ENCODE data around the gene MRPL48. TPM values are rescaled to one million over a fixed set of nuclear protein-coding genes. Genes with fewer than 3 reads are reported as not detected.

Gene MRPL48
- total RNA-seq, 2 donors from 2014 or later: 44.4 to 49.8 TPM

GRCh38 chr11:73755670-73756069, 32.0 kb upstream of the MRPL48 start:
- intact Hi-C loops (cut with DNase I): no loop called here
- no peaks in the 10 kb centered on the region for H3K9me3 ChIP-seq
- H3K27ac ChIP-seq: no peak overlapping the region
- no peak for DNase-seq
- H3K27me3 ChIP-seq: no peaks in the 10 kb centered on the region
- peaks cover 14% of the 10 kb centered on the region for H3K4me1 ChIP-seq
- H3K4me3 ChIP-seq: no peak overlapping the region
- TF ChIP-seq, protein P1, sequence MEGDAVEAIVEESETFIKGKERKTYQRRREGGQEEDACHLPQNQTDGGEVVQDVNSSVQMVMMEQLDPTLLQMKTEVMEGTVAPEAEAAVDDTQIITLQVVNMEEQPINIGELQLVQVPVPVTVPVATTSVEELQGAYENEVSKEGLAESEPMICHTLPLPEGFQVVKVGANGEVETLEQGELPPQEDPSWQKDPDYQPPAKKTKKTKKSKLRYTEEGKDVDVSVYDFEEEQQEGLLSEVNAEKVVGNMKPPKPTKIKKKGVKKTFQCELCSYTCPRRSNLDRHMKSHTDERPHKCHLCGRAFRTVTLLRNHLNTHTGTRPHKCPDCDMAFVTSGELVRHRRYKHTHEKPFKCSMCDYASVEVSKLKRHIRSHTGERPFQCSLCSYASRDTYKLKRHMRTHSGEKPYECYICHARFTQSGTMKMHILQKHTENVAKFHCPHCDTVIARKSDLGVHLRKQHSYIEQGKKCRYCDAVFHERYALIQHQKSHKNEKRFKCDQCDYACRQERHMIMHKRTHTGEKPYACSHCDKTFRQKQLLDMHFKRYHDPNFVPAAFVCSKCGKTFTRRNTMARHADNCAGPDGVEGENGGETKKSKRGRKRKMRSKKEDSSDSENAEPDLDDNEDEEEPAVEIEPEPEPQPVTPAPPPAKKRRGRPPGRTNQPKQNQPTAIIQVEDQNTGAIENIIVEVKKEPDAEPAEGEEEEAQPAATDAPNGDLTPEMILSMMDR (IDR thresholded peaks at IDR 0.05): no peak
- H3K9ac ChIP-seq (ENCODE audit: low read depth in 2 of 2, low read length in 2 of 2): no peak overlapping the region
- H3K36me3 ChIP-seq: no peaks in the 10 kb centered on the region

DNA sequence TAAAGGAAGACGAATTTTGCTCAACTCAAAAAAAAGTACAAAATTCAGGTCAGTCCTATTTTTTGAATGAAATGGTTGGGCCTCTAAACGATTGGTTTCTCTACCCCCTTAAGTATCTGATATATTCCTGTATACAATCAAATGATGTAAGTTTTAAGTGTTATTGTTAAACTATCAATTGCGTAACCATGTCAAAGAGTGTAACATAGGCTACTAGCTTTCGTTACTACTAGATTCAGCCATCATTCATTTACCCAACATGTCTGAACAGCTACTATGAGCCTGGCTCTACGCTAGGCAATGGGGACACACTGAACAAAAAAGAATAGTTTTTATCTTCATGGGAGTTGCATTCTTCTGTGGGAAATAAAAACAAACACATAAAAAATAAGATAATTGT, 30.1 kb upstream of the MRPL48 start:
- Histone ChIP-seq H3K27me3 (no peaks in the 10 kb centered on the region), H3K9me3 (no peaks in the 10 kb centered on the region), H3K36me3 (no peaks in the 10 kb centered on the region), H3K4me1 (peaks cover 14% of the 10 kb centered on the region), H3K9ac (ENCODE audit: low read depth in 2 of 2, low read length in 2 of 2) (no peak overlapping the region), H3K4me3 (no peak overlapping the region), H3K27ac (no peak overlapping the region)
- TF ChIP-seq, protein P1 (IDR thresholded peaks at IDR 0.05): no peak
- intact Hi-C loops (cut with DNase I): no loop called here
- no peak for DNase-seq

DNA sequence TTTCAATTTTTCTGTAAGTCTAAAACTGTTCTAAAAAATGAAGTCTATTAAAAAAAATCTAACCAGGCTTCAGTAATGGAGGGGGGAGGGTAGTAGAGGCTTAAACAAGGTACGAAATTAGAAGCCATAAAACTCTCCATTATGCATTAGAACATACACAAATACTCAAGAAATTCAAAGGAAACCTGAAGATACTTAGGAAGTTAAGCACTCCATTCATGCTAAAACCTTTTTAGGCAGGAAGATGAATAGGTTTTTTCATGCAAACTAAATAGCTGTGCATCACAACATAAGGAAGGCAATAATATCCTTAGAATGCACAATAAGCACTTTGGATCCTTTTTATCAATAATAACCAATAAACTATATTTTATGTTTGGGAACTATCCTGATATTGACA, 29.2 kb upstream of the MRPL48 start:
- TF ChIP-seq, protein P1 (IDR thresholded peaks at IDR 0.05): no peak
- DNase-seq: no peak
- Histone ChIP-seq H3K36me3 (no peaks in the 10 kb centered on the region), H3K4me1 (peaks cover 14% of the 10 kb centered on the region), H3K27ac (no peak overlapping the region), H3K27me3 (no peaks in the 10 kb centered on the region), H3K4me3 (peak overlapping the region; percentile 74), H3K9me3 (no peaks in the 10 kb centered on the region), H3K9ac (ENCODE audit: low read depth in 2 of 2, low read length in 2 of 2) (no peak overlapping the region)
- intact Hi-C loops (cut with DNase I): no loop called here

DNA sequence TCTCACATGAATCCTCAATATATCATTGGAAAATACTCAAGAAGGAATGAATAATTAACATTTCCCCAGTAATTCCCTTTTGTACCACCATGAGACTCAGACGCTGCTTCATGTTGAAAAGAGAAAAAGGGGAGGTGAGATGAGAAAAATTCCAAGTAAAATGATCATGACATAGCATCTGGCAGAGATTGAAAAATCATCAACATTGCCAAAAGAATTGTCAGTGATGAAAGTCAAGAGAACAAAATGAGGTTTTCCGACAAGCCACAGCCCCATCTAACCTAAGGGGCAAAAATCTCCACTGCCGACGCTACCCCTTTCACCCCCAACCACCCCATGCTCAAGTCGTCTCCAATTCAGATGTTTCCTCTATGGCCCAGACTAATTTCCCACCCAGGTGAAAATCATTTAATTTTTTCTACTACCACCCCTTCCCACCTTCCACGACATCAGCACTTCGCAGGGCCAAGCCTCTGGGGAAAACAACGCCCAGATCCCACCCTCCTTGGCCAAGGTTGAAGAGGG, 28.0 kb upstream of the MRPL48 start:
- Histone ChIP-seq H3K27me3 (no peaks in the 10 kb centered on the region), H3K4me3 (peak overlapping the region; percentile 74), H3K36me3 (no peaks in the 10 kb centered on the region), H3K27ac (peak overlapping the region; percentile 95), H3K4me1 (peaks cover 8% of the 10 kb centered on the region), H3K9ac (ENCODE audit: low read depth in 2 of 2, low read length in 2 of 2) (peak overlapping the region; percentile 91 to 93), H3K9me3 (no peaks in the 10 kb centered on the region)
- no peak for DNase-seq
- intact Hi-C loops (cut with DNase I): no loop called here
- TF ChIP-seq, protein P1 (IDR thresholded peaks at IDR 0.05): no peak

GRCh38 chr11:73760135-73760678, 27.5 kb upstream of the MRPL48 start:
- TF ChIP-seq, protein P1 (IDR thresholded peaks at IDR 0.05): no peak

More at GRCh38 chr11:73760135-73760678, 27.5 kb upstream of the MRPL48 start:
- no peaks in the 10 kb centered on the region for H3K36me3 ChIP-seq
- intact Hi-C loops (cut with DNase I): no loop called here
- H3K4me3 ChIP-seq: peak overlapping the region; percentile 74
- peak overlapping the region; percentile 91 to 93 for H3K9ac ChIP-seq (ENCODE audit: low read depth in 2 of 2, low read length in 2 of 2)
- H3K27ac ChIP-seq: peak overlapping the region; percentile 95
- no peaks in the 10 kb centered on the region for H3K9me3 ChIP-seq
- peak; percentile 65 for DNase-seq
- H3K4me1 ChIP-seq: peaks cover 8% of the 10 kb centered on the region
- no peaks in the 10 kb centered on the region for H3K27me3 ChIP-seq
